GM12873 (cell line): ENCODE data around the gene TBXAS1.

Experiments
- TF ChIP-seq, protein P1 (sequence below): IDR thresholded peaks from 2 replicates; pipeline ENCODE4 v1.5.1; 2012; ENCODE audit warnings: low read depth, mild to moderate bottlenecking, moderate library complexity, low read length, control low read depth; ENCODE audit not compliant: insufficient read depth; ENCODE audit errors: missing control alignments

The TBXAS1 gene

DNA sequence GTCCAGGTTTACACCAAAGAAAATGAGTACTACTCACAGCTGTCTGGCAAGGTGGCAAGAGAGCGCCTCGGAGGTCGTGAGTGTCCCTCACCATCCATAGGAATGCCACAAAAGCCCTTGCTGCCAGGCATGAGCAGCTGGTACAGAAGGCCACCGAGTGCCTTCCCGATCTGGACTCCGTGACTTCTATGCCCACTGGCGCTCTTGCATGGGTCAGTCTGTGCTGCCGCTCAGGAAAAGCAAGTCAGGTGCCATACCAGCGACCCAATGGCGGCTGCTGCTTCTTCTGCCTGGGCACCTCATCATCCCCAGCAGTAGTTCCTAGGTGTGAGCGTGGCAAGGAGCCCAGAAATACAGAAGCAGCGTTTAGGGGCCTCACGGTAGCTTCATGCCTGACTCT is 11.7 kb downstream of the TBXAS1 start:
- TF ChIP-seq, protein P1, sequence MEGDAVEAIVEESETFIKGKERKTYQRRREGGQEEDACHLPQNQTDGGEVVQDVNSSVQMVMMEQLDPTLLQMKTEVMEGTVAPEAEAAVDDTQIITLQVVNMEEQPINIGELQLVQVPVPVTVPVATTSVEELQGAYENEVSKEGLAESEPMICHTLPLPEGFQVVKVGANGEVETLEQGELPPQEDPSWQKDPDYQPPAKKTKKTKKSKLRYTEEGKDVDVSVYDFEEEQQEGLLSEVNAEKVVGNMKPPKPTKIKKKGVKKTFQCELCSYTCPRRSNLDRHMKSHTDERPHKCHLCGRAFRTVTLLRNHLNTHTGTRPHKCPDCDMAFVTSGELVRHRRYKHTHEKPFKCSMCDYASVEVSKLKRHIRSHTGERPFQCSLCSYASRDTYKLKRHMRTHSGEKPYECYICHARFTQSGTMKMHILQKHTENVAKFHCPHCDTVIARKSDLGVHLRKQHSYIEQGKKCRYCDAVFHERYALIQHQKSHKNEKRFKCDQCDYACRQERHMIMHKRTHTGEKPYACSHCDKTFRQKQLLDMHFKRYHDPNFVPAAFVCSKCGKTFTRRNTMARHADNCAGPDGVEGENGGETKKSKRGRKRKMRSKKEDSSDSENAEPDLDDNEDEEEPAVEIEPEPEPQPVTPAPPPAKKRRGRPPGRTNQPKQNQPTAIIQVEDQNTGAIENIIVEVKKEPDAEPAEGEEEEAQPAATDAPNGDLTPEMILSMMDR, result no peak

DNA sequence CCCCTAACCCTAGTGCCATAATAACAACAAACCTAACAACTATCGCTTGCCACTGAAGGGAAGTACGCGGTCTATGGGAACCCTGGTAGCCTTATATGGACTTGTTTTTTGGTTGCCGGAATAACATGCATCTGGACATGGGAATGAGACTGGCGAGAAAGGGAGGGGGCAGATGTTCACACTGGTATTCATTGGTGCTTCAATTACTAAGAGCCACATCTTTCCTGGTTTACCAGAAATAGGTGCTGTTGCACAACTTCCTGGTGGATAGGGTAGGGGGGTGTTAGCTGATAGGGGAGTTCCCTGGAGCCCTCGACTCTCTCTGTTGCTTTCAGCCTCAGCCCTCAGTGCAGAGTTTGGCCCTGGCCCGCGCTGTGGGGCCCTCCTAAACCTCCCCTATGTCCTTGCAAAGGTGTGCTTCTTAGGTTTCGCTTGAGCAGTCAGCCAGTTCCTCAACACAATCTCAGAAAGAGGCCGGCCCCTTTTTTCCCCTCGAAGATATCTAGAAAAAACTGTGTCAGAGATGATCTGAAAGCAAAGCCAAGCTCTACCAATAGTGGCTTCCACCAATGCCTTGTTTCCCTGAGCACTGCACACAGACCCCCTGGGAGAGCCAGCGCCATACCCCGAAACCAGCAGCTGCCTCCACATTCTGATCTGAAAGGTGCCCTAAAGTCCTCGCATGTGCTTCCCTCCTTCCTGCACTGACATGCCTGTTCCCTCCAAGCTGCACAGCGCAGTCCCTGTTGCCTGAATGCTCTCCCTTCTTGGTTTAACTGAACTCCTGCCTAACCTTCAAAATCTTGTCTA is 13.5 kb downstream of the TBXAS1 start:
- TF ChIP-seq, protein P1, result no peak

DNA sequence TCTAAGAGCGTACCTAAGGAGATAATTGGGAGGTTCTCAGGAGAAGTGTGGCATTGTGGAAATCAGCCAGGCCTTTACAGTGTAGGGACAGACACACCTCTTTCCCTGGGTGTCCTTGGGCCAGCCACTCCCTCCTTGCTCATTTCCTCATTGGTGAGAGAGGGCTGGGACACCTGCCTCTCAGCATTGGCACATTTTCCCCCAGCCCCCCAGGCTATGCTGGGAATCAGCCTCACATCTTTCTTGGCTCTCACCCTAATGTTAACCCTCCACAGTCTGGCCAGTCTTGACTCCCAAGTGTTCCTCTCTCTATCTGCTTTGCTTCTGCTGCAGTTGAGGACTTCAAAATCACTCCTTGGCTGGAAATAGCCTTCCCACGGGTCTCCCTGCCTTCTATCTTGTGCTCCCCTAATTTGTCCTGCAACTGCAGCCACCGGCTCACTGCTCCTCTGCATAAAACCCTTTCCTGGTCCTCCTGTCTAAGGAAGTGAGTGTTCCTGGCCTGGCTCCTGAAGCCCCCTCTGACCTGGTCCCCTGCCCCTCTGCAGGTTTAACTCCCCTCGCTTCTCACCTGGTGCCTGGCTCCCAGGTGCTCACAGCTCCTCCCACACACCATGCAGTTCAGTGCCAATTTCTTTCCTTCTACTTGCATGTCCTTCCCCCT is 15.8 kb downstream of the TBXAS1 start:
- TF ChIP-seq, protein P1, result no peak

DNA sequence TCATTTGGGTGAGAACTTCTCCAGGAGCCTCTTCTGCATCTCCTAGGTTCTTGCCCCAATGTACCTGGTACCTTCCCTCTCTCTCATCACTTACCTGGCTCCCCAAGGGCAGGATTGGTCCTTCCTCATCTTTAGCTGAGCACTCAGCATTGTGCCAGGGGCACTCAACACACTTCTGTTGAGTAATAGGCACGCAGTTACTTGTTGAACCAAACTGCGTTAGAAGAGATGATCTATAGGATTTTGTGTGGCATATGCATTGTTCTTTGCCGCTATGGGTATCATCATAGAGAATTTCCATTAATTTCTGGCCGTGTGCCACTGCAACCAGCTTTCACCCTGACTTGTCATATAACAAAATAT is 16.4 kb downstream of the TBXAS1 start:
- TF ChIP-seq, protein P1, result no peak

DNA sequence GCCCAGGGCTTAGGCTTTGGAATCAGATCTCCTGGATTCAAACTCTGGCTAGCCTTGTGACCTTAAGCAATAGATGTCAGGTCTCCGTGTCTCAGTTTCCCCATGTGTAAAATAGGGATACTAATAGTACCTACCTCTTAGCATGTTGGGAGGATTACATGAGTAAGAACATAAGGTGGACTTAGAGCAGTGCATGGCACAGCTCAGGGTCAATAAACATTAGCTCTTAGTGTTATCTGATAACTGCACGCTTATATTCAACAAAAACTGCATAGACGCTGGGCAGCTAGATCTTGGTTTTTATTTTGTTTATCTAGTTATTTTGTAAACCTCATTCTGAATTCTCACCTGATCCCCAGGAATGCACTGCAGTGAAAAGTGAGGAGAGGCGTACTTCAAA is 17.2 kb downstream of the TBXAS1 start:
- TF ChIP-seq, protein P1, result no peak

DNA sequence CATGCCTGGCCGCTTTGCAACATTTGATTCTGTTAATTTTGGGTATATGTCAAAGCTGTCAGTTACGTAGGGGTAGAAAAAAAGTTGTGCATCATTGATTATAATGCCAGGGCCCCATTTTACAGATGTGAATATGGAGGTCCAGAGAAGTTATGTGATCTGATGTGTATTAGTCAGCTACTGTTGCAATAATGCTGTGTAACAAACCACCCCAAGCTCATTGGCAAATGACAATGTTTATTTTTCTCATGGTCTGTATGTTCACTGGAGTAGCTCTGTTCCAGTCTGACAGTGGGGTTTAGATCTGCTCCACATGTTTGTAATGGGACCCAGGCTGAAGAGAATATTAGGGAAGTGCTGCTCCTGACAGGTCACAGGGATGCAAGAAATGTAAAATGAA is 19.2 kb downstream of the TBXAS1 start:
- TF ChIP-seq, protein P1, result no peak

DNA sequence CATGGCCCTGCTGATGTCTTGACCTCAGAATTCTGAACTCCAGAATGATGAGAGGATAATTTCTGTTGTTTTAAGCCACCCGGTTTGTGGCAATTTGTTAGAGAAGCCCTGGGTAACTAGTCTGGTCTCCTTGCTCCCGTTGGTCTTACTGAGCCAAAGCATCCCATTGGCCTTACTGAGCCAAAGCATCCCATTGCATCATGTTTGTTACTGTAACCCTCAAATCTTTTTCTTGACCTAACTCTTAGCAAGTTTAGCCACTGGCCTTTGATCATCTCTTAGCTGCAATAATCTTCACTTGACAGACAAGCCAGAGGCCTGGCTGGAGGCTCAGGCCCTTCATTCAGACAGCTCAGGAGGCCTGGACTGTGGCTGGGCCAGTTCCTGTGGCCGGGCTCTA is 21.8 kb downstream of the TBXAS1 start:
- TF ChIP-seq, protein P1, result no peak
